ENCODE measurements around the gene NHS.

DNA sequence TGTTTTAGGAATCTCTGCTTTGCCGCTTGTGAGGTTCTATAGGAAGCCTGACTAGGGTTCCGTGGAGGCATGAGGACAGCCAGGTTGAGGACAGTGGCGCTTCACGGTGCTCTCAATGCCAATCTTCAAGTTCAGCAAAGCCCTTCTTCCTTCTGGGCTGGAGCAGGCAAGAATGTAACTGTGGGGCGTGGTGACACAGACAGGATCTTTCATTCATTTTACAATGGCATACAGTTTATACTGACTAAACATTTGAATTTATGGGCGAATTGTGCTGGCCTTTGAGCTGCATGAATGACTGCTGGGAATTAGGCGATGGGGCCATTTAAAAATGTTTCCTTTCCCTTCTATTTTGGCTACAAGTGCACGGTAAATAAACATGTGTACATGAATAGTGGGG lies 2.9 kb upstream of the NHS start:
- TF ChIP-seq, protein P1, sequence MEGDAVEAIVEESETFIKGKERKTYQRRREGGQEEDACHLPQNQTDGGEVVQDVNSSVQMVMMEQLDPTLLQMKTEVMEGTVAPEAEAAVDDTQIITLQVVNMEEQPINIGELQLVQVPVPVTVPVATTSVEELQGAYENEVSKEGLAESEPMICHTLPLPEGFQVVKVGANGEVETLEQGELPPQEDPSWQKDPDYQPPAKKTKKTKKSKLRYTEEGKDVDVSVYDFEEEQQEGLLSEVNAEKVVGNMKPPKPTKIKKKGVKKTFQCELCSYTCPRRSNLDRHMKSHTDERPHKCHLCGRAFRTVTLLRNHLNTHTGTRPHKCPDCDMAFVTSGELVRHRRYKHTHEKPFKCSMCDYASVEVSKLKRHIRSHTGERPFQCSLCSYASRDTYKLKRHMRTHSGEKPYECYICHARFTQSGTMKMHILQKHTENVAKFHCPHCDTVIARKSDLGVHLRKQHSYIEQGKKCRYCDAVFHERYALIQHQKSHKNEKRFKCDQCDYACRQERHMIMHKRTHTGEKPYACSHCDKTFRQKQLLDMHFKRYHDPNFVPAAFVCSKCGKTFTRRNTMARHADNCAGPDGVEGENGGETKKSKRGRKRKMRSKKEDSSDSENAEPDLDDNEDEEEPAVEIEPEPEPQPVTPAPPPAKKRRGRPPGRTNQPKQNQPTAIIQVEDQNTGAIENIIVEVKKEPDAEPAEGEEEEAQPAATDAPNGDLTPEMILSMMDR (IDR thresholded peaks at IDR 0.05) = no peak
- TF ChIP-seq POLR2A (IDR thresholded peaks at IDR 0.05) = no peak

All from body of pancreas (tissue), 4 donors.